UCSD-AML1 (cell line): Measurements from ENCODE around the gene ZNF574.
"Not testable (repeated sequence)": the region's sequence is repeated elsewhere in the genome, so short reads cannot be mapped to it uniquely, and the experiment has no call there.

Experiments
- DNase-seq: peaks from one replicate; lab custom pipeline; 2025; ENCODE audit not compliant: unreplicated experiment; lab: John Stamatoyannopoulos, UW

ZNF574 gene

GRCh38 chr19:42075616-42076379 is at the start of gene ZNF574:
TSS of gene ZNF574 (plus strand) at chr19:42076166. CDS start at chr19:42078607, 2,441 bp downstream.
- DNase-seq = peak; percentile 99

GRCh38 chr19:42028304-42029216 is 47.4 kb upstream of the ZNF574 start:
- DNase-seq = peak; percentile 59

- DNase-seq = no peak
Observed at GRCh38 chr19:42030645-42031440, 45.1 kb upstream of the ZNF574 start.

- DNase-seq = no peak
Observed at GRCh38 chr19:42032431-42032830, 43.5 kb upstream of the ZNF574 start.

GRCh38 chr19:42033413-42033812 is 42.6 kb upstream of the ZNF574 start:
- no peak for DNase-seq

GRCh38 chr19:42034640-42035391 is 41.1 kb upstream of the ZNF574 start:
- DNase-seq = peak; percentile 26

GRCh38 chr19:42037649-42038048 is 38.3 kb upstream of the ZNF574 start:
- no peak for DNase-seq

GRCh38 chr19:42038666-42039065 is 37.3 kb upstream of the ZNF574 start:
- DNase-seq = no peak

GRCh38 chr19:42040031-42040430 is 35.9 kb upstream of the ZNF574 start:
- no peak for DNase-seq

GRCh38 chr19:42040491-42040890 is 35.5 kb upstream of the ZNF574 start:
- not testable (repeated sequence) for DNase-seq

GRCh38 chr19:42042455-42043170 is 33.4 kb upstream of the ZNF574 start:
- no peak for DNase-seq

- no peak for DNase-seq
Observed at GRCh38 chr19:42045575-42045974, 30.4 kb upstream of the ZNF574 start.

- no peak for DNase-seq
Observed at GRCh38 chr19:42048992-42049391, 27.0 kb upstream of the ZNF574 start.

GRCh38 chr19:42051166-42052115 is 24.5 kb upstream of the ZNF574 start:
- no peak for DNase-seq

GRCh38 chr19:42052241-42052863 is 23.6 kb upstream of the ZNF574 start:
- DNase-seq = no peak

- no peak for DNase-seq
Observed at GRCh38 chr19:42053037-42053935, 22.7 kb upstream of the ZNF574 start.

GRCh38 chr19:42054205-42054604 is 21.8 kb upstream of the ZNF574 start:
- no peak for DNase-seq
